ENCODE measurements around the gene RNGTT.

- TF ChIP-seq ZBTB11 (tag by site-specific recombination; conservative IDR thresholded peaks at IDR 0.05; ENCODE audit: low read depth) (no peak), ZNF548 (tag by site-specific recombination; IDR thresholded peaks at IDR 0.05) (no peak), ZNF530 (tag by site-specific recombination; IDR thresholded peaks at IDR 0.05; ENCODE audit: low read depth) (no peak), CTCF (tag by site-specific recombination; IDR thresholded peaks at IDR 0.05) (no peak), ZBTB7A (tag by site-specific recombination; IDR thresholded peaks at IDR 0.05; ENCODE audit: low read depth) (no peak), YY1 (tag by site-specific recombination; IDR thresholded peaks at IDR 0.05) (no peak), ZNF792 (tag by site-specific recombination; IDR thresholded peaks at IDR 0.05) (no peak), ZNF274 (IDR thresholded peaks at IDR 0.05; ENCODE audit: low read length) (no peak), ZNF274 (tag by site-specific recombination; IDR thresholded peaks at IDR 0.05; ENCODE audit: borderline replicate concordance) (no peak), ZFP37 (tag by site-specific recombination; IDR thresholded peaks at IDR 0.05) (no peak), ATF2 (tag by site-specific recombination; IDR thresholded peaks at IDR 0.05; ENCODE audit: low read depth) (no peak), ZNF416 (tag by site-specific recombination; IDR thresholded peaks at IDR 0.05) (no peak), ZNF146 (tag by site-specific recombination; IDR thresholded peaks at IDR 0.05) (no peak)
These were observed 301.2 kb downstream of the RNGTT start for GRCh38 chr6:88662163-88662580.

Data from HEK293 (cell line).